Colonic mucosa (tissue), 4 donors: ENCODE results near the gene FOXP4. TPM values are rescaled to one million over a fixed set of nuclear protein-coding genes. Genes with fewer than 3 reads are reported as not detected.
A peak's percentile ranks its signal among the peaks of the same experiment; 100 is the strongest.

ENCODE experiments used
- DNase-seq: peaks from one replicate; pipeline ENCODE4 v3.0.0-alpha.2; 2020
- H3K27ac ChIP-seq: fragments of 200-600 bp; one replicate; pipeline ENCODE4 v1.8.0; 2021
- H3K27me3 ChIP-seq: fragments of 200-600 bp; one replicate; pipeline ENCODE4 v1.8.0; 2021
- H3K36me3 ChIP-seq: fragments of 200-600 bp; one replicate; pipeline ENCODE4 v1.8.0; 2021
- H3K4me1 ChIP-seq: fragments of 200-600 bp; one replicate; pipeline ENCODE4 v1.8.0; 2021; ENCODE audit warnings: mild to moderate bottlenecking
- H3K4me3 ChIP-seq: fragments of 200-600 bp; one replicate; pipeline ENCODE4 v1.8.0; 2021
- H3K9ac ChIP-seq, 2 donors: one replicate each; pipeline ENCODE4 v1.7.0; 2013; ENCODE audit warnings: control low read depth in 2 of 2, low read depth in 2 of 2, low read length in 2 of 2
- H3K9me3 ChIP-seq: fragments of 200-600 bp; one replicate; pipeline ENCODE4 v1.8.0; 2021
- intact Hi-C: fragments of 100-400 bp; cut with DNase I; formaldehyde crosslinking; loops from one replicate; pipeline ENCODE4 v1.14.1; 2022
- total RNA-seq, 2 donors: library from RNA; stranded (reverse); fragmentation: NEBNext Ultra II Directional in 1 of 2; extraction: Animal tissue kit (Norgen Biotek cat#: 25700) in 1 of 2; gene quantifications; one replicate each; pipeline ENCODE4 v1.2.1, GENCODE V29; 2021
- TF ChIP-seq, protein P1 (sequence below): fragments of 200-600 bp; IDR thresholded peaks from one replicate; pipeline ENCODE4 v1.8.0; 2022; ENCODE audit warnings: antibody characterized with exemption, mild to moderate bottlenecking
- donor health status: healthy.
- donor health status: DM: no; HTN: no; CAD: no.
- donor health status: DM: no; HTN: no; CAD: no.

FOXP4 gene
- total RNA-seq, 2 donors from 2014 or later = 33.6 to 50.4 TPM

DNA sequence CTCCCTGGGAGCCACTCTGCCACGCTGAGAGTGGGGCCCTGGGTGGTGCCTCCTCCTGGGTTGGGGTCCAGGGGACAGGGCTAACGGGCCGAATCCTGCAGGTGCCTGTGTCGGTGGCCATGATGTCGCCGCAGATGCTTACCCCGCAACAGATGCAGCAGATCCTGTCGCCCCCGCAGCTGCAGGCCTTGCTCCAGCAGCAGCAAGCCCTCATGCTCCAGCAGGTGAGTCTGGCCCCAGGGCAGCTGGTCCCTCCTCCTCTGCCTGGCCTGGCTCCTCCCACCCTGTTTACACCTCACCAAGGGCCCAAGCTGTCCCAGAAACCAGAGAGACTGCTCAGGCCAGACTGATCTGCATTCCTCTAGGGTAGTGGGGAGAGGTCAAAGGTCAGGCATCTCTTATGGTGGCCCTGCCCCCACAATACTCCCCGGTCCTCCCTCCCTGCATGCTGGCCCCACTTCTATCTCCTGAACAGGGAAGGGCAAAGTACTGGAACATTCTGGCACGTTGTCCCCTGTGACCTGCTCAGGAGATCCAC is 38.6 kb downstream of the FOXP4 start:
- no peaks in the 10 kb centered on the region for H3K9me3 ChIP-seq
- no peaks in the 10 kb centered on the region for H3K27me3 ChIP-seq
- no peak overlapping the region for H3K27ac ChIP-seq
- TF ChIP-seq, protein P1, sequence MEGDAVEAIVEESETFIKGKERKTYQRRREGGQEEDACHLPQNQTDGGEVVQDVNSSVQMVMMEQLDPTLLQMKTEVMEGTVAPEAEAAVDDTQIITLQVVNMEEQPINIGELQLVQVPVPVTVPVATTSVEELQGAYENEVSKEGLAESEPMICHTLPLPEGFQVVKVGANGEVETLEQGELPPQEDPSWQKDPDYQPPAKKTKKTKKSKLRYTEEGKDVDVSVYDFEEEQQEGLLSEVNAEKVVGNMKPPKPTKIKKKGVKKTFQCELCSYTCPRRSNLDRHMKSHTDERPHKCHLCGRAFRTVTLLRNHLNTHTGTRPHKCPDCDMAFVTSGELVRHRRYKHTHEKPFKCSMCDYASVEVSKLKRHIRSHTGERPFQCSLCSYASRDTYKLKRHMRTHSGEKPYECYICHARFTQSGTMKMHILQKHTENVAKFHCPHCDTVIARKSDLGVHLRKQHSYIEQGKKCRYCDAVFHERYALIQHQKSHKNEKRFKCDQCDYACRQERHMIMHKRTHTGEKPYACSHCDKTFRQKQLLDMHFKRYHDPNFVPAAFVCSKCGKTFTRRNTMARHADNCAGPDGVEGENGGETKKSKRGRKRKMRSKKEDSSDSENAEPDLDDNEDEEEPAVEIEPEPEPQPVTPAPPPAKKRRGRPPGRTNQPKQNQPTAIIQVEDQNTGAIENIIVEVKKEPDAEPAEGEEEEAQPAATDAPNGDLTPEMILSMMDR = no peak
- no peaks in the 10 kb centered on the region for H3K4me1 ChIP-seq
- no peak overlapping the region for H3K4me3 ChIP-seq
- intact Hi-C loops = no loop called here
- peaks cover 6% of the 10 kb centered on the region for H3K36me3 ChIP-seq
- no peak overlapping the region for H3K9ac ChIP-seq
- peak; percentile 34 for DNase-seq

DNA sequence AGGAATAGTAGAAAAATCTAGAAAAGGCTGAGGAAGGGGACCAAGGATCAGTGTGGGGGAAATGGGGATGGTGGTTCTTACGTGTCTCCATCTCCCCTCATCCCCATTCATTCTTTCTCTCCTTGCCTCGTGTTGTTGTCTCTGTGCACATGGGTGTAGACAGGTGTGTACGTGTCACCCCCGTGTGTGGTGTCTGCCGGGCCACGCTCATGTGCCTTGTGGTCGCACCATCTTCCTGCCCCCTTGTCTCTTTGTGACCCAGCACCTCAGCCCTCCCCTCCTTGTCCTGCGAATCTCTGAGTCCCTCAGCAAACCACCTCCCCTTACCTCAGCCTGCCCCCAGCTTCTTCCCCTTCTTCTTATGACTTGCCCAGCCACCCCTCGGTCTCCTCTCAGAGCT is 39.4 kb downstream of the FOXP4 start:
- TF ChIP-seq, protein P1 = no peak
- intact Hi-C loops = no loop called here
- peaks cover 6% of the 10 kb centered on the region for H3K36me3 ChIP-seq

DNA sequence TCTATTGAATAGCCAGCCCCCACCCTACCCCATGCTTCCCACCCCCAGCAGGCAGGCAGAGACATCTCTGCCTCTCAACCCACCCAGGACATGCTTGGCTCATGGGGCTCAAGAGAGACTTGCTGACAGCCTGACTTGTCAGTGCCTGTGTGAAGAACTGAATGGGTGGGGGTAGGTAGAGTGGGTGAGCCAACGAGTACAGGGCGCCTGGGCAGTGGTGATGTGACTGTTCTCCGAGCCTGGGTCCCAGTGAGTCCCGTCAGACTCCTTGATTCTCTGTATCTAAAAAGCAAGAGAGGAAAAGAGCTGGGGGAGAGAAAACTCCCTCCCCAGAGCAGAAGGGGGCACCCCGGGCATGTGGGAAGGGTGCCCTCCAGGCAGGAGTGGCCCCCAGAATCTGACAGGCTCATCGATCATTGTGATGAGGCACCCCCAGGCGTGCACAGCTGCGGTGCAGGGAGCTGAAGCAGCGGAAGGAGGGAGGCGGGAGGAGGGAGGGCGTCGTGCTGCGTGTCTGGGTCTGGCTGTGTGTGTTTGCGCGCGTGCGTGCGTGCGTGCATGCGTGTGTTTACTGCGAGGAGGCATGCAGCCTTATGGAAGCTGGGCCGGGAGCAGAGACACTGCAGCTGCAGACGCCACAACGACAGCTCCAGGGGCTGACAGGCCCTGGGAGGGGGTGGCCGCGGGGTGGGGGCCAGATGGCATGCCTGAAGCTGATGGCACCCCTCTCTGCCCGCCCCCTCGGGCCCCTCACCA is 40.2 kb downstream of the FOXP4 start:
- peaks cover 6% of the 10 kb centered on the region for H3K36me3 ChIP-seq
- H3K27ac ChIP-seq = no peak overlapping the region
- no peak overlapping the region for H3K9ac ChIP-seq
- intact Hi-C loops = no loop called here
- DNase-seq = no peak
- no peaks in the 10 kb centered on the region for H3K9me3 ChIP-seq
- no peak overlapping the region for H3K4me3 ChIP-seq
- H3K4me1 ChIP-seq = no peaks in the 10 kb centered on the region
- TF ChIP-seq, protein P1 = no peak
- H3K27me3 ChIP-seq = no peaks in the 10 kb centered on the region

More for the DNA sequence above, 39.4 kb downstream of the FOXP4 start:
- Histone ChIP-seq H3K4me3 (no peak overlapping the region), H3K9me3 (no peaks in the 10 kb centered on the region), H3K9ac (no peak overlapping the region), H3K27ac (no peak overlapping the region), H3K27me3 (no peaks in the 10 kb centered on the region), H3K4me1 (no peaks in the 10 kb centered on the region)
- no peak for DNase-seq

DNA sequence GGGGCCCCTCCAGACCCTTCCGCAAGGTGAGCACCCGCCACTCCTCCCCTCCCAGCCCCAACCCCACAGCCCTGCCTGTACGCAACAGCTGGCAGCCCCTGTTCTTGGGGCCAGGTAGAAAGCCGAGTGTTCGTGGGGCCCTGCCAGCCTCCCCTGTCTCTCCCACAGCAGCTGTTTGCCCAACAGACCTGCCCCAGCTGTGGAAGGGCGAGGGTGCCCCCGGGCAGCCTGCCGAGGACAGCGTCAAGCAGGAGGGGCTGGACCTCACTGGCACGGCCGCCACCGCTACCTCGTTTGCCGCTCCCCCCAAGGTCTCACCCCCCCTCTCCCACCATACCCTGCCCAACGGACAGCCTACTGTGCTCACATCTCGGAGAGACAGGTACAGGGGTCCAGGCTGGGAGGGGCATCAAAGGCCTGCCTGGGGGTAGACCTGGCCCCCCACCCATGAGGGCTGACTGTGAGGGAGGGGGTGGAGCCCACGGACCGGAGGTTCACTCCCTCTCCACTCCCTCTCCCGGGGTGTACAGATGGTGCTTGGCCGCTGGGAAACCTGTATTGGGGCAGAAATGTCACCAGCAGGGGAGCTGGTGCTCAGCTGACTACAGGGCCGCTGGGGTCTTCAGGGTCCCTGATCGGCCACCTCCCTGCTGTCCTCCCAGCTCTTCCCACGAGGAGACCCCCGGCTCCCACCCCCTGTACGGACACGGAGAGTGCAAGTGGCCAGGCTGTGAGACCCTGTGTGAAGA is 41.1 kb downstream of the FOXP4 start:
- DNase-seq = no peak
- H3K9ac ChIP-seq = no peak overlapping the region
- H3K4me3 ChIP-seq = no peak overlapping the region
- no peaks in the 10 kb centered on the region for H3K4me1 ChIP-seq
- peaks cover 6% of the 10 kb centered on the region for H3K36me3 ChIP-seq
- no peaks in the 10 kb centered on the region for H3K27me3 ChIP-seq
- H3K27ac ChIP-seq = no peak overlapping the region
- no peaks in the 10 kb centered on the region for H3K9me3 ChIP-seq
- TF ChIP-seq, protein P1 = no peak
- intact Hi-C loops = no loop called here

DNA sequence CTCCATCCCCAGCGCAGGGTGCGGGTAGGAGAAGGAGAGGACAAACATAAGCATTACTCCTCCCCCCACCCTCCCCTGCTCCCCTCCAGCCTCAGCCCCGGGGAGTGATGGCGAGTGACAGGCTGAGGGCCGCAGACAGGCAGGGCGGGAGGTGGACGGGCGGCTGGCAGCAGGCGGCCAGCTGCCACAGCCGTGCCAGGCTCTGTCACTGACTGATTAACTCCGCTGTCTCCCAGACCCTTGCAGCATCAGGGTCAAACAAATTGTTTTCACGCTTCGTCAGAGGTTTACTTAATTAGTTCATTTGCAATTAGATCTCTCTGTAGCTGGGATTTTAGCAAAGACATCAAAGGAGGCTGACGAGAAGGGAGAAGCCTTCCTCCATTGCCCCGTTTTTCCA is 41.9 kb downstream of the FOXP4 start:
- H3K36me3 ChIP-seq = peaks cover 6% of the 10 kb centered on the region
- intact Hi-C loops = no loop called here
- H3K9ac ChIP-seq = no peak overlapping the region
- H3K27ac ChIP-seq = no peak overlapping the region
- no peaks in the 10 kb centered on the region for H3K27me3 ChIP-seq
- TF ChIP-seq, protein P1 = no peak
- no peaks in the 10 kb centered on the region for H3K9me3 ChIP-seq
- no peak for DNase-seq
- no peaks in the 10 kb centered on the region for H3K4me1 ChIP-seq
- H3K4me3 ChIP-seq = no peak overlapping the region
